Neural crest cell (in vitro differentiated cells): ENCODE measurements around the gene MINDY4. TPM values are rescaled to one million over a fixed set of nuclear protein-coding genes. Genes with fewer than 3 reads are reported as not detected.

Experiments used
- DNase-seq: peaks from one replicate; pipeline ENCODE4 v3.0.0; 2021; ENCODE audit warnings: low read depth, mixed read lengths, low spot score
- H3K27ac Mint-ChIP-seq: one replicate; pipeline ENCODE4 v1.8.0; 2021; ENCODE audit warnings: mild to moderate bottlenecking, mixed read lengths; ENCODE audit not compliant: unreplicated experiment
- H3K27me3 Mint-ChIP-seq: 2 replicates; pipeline ENCODE4 v1.8.0; 2021; ENCODE audit warnings: low read depth, mild to moderate bottlenecking, mixed read lengths
- H3K36me3 Mint-ChIP-seq: 2 replicates; pipeline ENCODE4 v1.8.0; 2021; ENCODE audit warnings: low read depth, mild to moderate bottlenecking, mixed read lengths
- H3K4me1 Mint-ChIP-seq: 2 replicates; pipeline ENCODE4 v1.8.0; 2021; ENCODE audit warnings: mixed read lengths
- H3K4me3 Mint-ChIP-seq: one replicate; pipeline ENCODE4 v1.8.0; 2021; ENCODE audit warnings: mild to moderate bottlenecking, mixed read lengths
- H3K9me3 Mint-ChIP-seq: 2 replicates; pipeline ENCODE4 v1.8.0; 2021; ENCODE audit warnings: mixed read lengths
- total RNA-seq: library from RNA; stranded (reverse); gene quantifications from 2 replicates; pipeline ENCODE4 v1.2.1, GENCODE V29; 2021
- TF ChIP-seq, protein P1 (sequence below): fragments of 200-600 bp; sonication (generic); conservative IDR thresholded peaks from 2 replicates; pipeline ENCODE4 v1.5.0; 2021; ENCODE audit warnings: antibody characterized with exemption, mild to moderate bottlenecking

Gene MINDY4
- total RNA-seq, 1 donor from 2014 or later, result 9.2 TPM

DNA sequence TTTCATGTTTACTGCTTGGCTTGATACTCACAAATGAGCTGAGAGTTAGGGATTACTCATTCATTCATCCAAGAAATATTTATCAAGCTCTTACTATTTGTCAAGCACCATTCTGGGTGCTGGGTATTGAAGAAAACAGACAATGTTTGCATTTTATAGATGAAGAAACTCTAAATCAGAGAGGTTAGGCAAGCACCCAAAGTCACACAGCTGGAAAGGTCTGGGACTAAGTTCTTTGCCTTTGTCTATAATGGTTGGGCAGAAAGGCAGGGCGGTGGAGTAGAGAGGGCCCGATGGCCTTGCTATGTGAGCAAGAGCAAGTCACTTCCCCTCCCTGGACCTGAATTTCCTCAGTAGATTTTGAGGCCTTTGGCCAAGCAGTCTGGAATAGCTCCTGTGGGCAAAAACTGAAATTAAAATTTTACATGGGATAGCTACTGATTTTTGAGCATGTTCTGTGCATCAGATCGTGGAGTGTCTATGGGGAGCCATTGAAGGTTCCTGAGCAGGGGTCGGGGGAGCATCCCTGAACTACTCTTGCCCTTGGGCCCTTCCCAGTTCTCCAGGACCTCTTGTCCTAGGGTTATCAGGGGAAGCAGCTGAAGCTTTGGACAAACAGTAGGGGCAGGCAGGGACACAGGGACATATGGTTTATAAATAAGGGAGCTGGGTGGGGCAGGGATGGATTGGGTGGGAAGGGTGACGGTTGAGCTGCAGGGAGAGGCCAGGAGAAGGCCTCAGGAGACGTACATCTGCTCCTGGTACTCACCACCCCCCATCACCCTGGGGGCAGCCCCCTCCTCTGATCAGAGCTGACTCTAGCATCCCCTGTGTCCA, 163.7 kb downstream of the MINDY4 start:
- Mint-ChIP-seq H3K9me3 (no peaks in the 10 kb centered on the region), H3K4me3 (no peak overlapping the region), H3K27ac (no peak overlapping the region), H3K27me3 (peaks cover 9% of the 10 kb centered on the region), H3K4me1 (peaks cover 9% of the 10 kb centered on the region), H3K36me3 (no peaks in the 10 kb centered on the region)
- no peak for DNase-seq
- TF ChIP-seq, protein P1, sequence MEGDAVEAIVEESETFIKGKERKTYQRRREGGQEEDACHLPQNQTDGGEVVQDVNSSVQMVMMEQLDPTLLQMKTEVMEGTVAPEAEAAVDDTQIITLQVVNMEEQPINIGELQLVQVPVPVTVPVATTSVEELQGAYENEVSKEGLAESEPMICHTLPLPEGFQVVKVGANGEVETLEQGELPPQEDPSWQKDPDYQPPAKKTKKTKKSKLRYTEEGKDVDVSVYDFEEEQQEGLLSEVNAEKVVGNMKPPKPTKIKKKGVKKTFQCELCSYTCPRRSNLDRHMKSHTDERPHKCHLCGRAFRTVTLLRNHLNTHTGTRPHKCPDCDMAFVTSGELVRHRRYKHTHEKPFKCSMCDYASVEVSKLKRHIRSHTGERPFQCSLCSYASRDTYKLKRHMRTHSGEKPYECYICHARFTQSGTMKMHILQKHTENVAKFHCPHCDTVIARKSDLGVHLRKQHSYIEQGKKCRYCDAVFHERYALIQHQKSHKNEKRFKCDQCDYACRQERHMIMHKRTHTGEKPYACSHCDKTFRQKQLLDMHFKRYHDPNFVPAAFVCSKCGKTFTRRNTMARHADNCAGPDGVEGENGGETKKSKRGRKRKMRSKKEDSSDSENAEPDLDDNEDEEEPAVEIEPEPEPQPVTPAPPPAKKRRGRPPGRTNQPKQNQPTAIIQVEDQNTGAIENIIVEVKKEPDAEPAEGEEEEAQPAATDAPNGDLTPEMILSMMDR, result no peak

DNA sequence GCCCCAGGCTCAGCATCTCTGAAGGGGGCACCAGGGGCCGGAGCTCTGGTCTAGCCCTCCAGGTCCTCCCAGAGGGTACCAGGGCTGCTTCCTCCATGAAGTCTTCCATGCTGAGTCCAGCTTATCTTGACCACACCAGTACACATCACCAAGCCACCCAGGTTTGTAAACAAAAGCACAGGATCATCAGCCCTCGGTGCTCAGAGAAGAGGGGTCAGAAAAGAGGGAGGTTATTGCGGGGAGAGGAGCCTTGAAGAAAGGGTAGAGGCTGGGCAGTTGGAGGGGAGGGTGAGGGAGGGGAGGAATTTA, 164.3 kb downstream of the MINDY4 start:
- DNase-seq, result no peak
- H3K27ac Mint-ChIP-seq, result no peak overlapping the region

DNA sequence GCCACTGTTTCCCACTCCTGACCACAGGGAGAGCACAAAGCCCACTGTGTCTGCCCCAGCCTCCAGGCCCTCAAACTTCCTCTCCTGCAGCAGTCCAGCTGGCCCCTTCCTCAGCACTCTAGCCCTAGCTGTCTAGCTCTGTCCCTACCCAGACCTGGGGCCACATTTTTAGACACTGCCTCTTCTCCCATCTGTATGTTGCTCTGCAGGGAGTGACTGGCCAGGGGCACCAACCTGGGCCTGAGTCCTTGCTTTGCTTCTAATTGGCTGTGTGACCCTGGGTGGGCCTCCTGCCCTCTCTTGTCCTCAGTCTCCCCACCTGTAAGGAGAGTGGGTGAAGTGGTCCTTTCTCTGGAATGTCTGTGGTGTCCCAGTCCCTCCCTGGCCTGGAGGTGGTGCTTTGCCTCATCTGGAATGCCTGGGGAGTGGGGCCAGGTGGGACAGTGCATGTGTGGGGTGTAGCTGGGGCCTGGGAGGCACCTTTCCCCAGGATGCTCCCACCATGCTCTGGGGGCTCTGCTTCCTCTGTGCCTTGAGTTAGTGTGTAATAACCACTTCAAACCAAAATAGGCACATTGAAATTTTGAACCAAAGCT, 165.5 kb downstream of the MINDY4 start:
- H3K4me3 Mint-ChIP-seq, result no peak overlapping the region
- no peaks in the 10 kb centered on the region for H3K36me3 Mint-ChIP-seq
- peaks cover 27% of the 10 kb centered on the region for H3K27me3 Mint-ChIP-seq
- H3K27ac Mint-ChIP-seq, result no peak overlapping the region
- H3K4me1 Mint-ChIP-seq, result peaks cover 9% of the 10 kb centered on the region
- TF ChIP-seq, protein P1, result no peak
- H3K9me3 Mint-ChIP-seq, result no peaks in the 10 kb centered on the region
- no peak for DNase-seq

More for the DNA sequence above, 164.3 kb downstream of the MINDY4 start:
- H3K27me3 Mint-ChIP-seq, result peaks cover 15% of the 10 kb centered on the region
- no peak overlapping the region for H3K4me3 Mint-ChIP-seq
- no peaks in the 10 kb centered on the region for H3K9me3 Mint-ChIP-seq
- H3K36me3 Mint-ChIP-seq, result no peaks in the 10 kb centered on the region
- TF ChIP-seq, protein P1, result no peak
- H3K4me1 Mint-ChIP-seq, result peaks cover 9% of the 10 kb centered on the region

DNA sequence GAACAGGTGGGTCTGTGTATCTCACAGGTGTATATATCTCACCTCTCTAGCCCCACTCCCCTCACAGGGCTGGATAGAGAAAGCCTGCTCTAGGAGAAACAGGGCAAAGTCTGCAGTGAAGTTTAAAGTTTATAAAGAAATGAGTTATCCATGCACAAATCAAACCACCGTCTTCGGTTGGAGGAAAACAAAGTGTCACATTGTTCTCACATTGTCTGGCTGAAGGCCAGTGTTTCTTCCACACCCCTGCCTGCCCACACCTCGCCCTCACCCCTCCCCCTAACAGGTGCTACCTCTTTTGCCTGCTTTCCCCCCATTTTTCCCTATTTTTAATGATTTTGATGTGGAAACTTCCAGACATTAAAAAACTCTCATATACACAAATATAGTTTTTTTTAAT, 166.2 kb downstream of the MINDY4 start:
- no peak for DNase-seq
- Mint-ChIP-seq H3K27me3 (peaks cover 34% of the 10 kb centered on the region), H3K4me1 (peaks cover 9% of the 10 kb centered on the region), H3K4me3 (no peak overlapping the region), H3K27ac (no peak overlapping the region), H3K9me3 (no peaks in the 10 kb centered on the region), H3K36me3 (no peaks in the 10 kb centered on the region)
- TF ChIP-seq, protein P1, result no peak

DNA sequence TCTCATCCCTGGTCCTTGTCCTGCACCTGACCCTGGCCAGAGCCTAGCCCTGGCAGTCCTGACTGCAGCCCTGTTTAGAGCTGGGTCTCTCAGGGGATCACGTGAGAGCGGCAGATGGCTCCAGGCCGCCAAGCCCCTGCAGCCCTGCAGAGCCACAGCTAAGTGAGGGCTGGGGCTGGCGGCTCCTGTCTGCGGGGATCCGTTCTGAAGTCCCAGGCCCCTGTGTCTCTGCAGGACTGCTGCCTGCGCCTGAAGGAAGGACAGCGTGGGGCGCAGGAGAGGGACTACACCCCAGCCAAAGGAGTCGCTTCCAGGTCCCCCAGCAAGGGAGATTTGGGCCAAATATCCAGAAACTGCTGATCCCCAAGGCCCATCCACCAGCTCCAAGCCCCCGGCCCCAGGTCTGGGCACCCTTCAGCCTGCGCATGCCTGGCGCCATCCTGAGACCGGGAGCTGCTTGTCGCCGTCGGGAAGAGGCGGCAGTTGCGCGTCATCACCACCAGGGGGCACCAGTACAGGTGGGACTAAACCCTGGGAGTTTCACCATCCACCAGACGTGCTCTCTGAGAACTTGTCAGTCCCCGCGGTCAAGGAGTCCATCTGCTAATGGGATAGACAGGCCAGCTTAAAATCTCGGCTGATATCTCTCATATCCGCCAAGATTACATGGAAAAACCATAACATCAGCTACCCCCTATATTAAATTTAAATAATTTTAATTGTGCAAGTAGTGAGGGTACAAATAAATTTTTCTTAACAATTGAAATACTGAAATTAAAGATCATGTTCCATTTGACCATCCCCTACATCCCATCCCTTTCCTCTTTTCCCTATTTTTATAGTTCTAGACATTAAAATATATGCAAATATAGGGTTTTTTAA, 167.5 kb downstream of the MINDY4 start:
- Mint-ChIP-seq H3K36me3 (no peaks in the 10 kb centered on the region), H3K9me3 (no peaks in the 10 kb centered on the region), H3K4me1 (peaks cover 9% of the 10 kb centered on the region), H3K4me3 (no peak overlapping the region), H3K27me3 (peaks cover 44% of the 10 kb centered on the region), H3K27ac (no peak overlapping the region)
- TF ChIP-seq, protein P1, result peak; percentile 99
- peak; percentile 97 for DNase-seq
